CD4-positive, alpha-beta T cell (primary cell): ENCODE measurements around the gene SPTBN1. TPM values are rescaled to one million over a fixed set of nuclear protein-coding genes. Genes with fewer than 3 reads are reported as not detected.

ENCODE experiments used
- ATAC-seq: fragments of 200-7000 bp; cut with Tn5 transposase; one replicate; pipeline ENCODE4 v1.10.0; 2022; ENCODE audit warnings: mild to moderate bottlenecking; ENCODE audit not compliant: poor library complexity
- CTCF ChIA-PET: fragments of 350-600 bp; sonication (Branson Sonifier 250); formaldehyde crosslinking; loops from one replicate; lab custom pipeline; 2021; ENCODE audit warnings: antibody characterized with exemption, inconsistent platforms; lab: Charles Lee
- POLR2A ChIA-PET: fragments of 350-600 bp; sonication (Branson Sonifier 250); formaldehyde crosslinking; loops from one replicate; lab custom pipeline; 2021; ENCODE audit warnings: antibody characterized with exemption, inconsistent platforms; lab: Charles Lee
- DNase-seq, 14 experiments: peaks; one replicate each; pipeline ENCODE4 v3.0.0-alpha.2; 2013 to 2020; ENCODE audit warnings: mixed read lengths in 2 of 14
- H3K27ac ChIP-seq, 2 donors: one replicate each; pipeline versions ENCODE4 v1.5.1 to v1.7.0; 2013; ENCODE audit warnings: low read length in 2 of 2, low read depth in 1 of 2, mild to moderate bottlenecking in 1 of 2
- H3K27me3 ChIP-seq, 2 experiments: 1 replicate in 1 of 2; 2 replicates in 1 of 2; pipeline versions ENCODE4 v1.6.1 to v1.7.0; 2013; ENCODE audit warnings: low read length in 2 of 2, control low read depth in 1 of 2, mild to moderate bottlenecking in 1 of 2, moderate library complexity in 1 of 2; ENCODE audit not compliant: insufficient read depth in 2 of 2, control insufficient read depth in 1 of 2
- H3K36me3 ChIP-seq: one replicate; pipeline ENCODE4 v1.6.1; 2013; ENCODE audit warnings: low read length, control low read depth; ENCODE audit not compliant: insufficient read depth
- H3K4me1 ChIP-seq: one replicate; pipeline ENCODE4 v1.6.1; 2013; ENCODE audit warnings: low read length, control low read depth; ENCODE audit not compliant: insufficient read depth
- H3K4me3 ChIP-seq: one replicate; pipeline ENCODE4 v1.5.1; 2013; ENCODE audit warnings: mild to moderate bottlenecking, low read length, moderate library complexity
- H3K9me3 ChIP-seq, 2 experiments: 1 replicate in 1 of 2; 2 replicates in 1 of 2; pipeline versions ENCODE4 v1.6.1 to v1.7.0; 2013; ENCODE audit warnings: low read length in 2 of 2, mild to moderate bottlenecking in 2 of 2, control low read depth in 1 of 2, moderate library complexity in 1 of 2; ENCODE audit not compliant: control insufficient read depth in 1 of 2, insufficient read depth in 1 of 2
- H3K27ac Mint-ChIP-seq: one replicate; pipeline ENCODE4 v1.8.0; 2020; ENCODE audit warnings: mixed read lengths
- H3K27me3 Mint-ChIP-seq: one replicate; pipeline ENCODE4 v1.8.0; 2021; ENCODE audit warnings: mixed read lengths
- H3K36me3 Mint-ChIP-seq: one replicate; pipeline ENCODE4 v1.8.0; 2021; ENCODE audit warnings: low read depth, mixed read lengths
- H3K4me1 Mint-ChIP-seq: one replicate; pipeline ENCODE4 v1.8.0; 2021; ENCODE audit warnings: low read depth, mixed read lengths
- H3K4me3 Mint-ChIP-seq: one replicate; pipeline ENCODE4 v1.8.0; 2020; ENCODE audit warnings: mild to moderate bottlenecking, mixed read lengths
- H3K9me3 Mint-ChIP-seq: one replicate; pipeline ENCODE4 v1.8.0; 2020; ENCODE audit warnings: mixed read lengths
- intact Hi-C, 2 experiments: fragments of 100-400 bp; cut with DNase I in 1 of 2; cut with micrococcal nuclease in 1 of 2; formaldehyde crosslinking; loops; one replicate each; pipeline versions ENCODE4 v1.15.1 to v1.9.0; 2023 to 2025; cut with DNase I, micrococcal nuclease
- total RNA-seq, 174 experiments: library from RNA in 2 of 174; stranded (reverse) in 2 of 174; gene quantifications; one replicate each; pipeline ENCODE4 v1.2.3 and lab custom pipeline; 2021 to 2026
- TF ChIP-seq, protein P1 (sequence below): fragments of 200-600 bp; IDR thresholded peaks from one replicate; pipeline ENCODE4 v1.8.0; 2022; ENCODE audit warnings: antibody characterized with exemption, mild to moderate bottlenecking

The SPTBN1 gene
- total RNA-seq, 2 experiments from 2014 or later, result 156 to 166 TPM

DNA sequence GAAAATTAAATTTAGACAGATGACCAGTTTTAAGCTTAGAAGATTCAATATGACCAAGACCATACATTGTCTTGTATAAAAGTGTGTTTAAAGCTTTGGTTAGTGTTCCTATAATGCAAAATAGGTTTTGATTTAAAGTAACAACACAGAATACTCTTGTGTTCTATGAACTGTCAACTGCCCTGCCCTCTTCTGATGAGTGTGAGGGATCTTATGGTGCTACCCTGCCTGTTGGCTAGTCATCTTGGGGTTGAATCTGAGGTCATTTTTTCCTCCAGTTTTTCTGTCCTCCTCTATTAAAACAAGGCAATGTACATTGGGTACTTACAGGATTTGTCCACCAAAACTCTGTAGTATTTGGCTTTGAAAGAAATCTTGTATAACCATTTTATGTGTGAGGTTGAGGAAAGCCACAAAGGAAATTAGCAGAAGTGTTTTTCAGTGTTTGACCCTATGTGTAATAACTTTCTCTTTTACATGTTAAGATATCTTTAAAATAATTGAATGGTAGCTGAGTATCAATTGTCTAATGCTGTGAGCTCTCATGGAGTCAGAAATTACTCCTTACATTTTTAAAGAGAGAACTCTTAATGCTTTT is 129.1 kb downstream of the SPTBN1 start:
- Mint-ChIP-seq H3K27me3 (no peaks in the 10 kb centered on the region), H3K9me3 (no peaks in the 10 kb centered on the region), H3K4me1 (peaks cover 98% of the 10 kb centered on the region), H3K4me3 (peak overlapping the region; percentile 74), H3K36me3 (peaks cover 3% of the 10 kb centered on the region), H3K27ac (peak overlapping the region; percentile 96)
- POLR2A ChIA-PET, result interaction anchor here (1.0 to 3.9 kb wide), 8 partner anchors 9 to 26 kb away, joined by 3 to 25 read pairs (median 6); no protein-coding TSS in a partner anchor
- Histone ChIP-seq H3K27me3 (no peaks in the 10 kb centered on the region), H3K9me3 (no peaks in the 10 kb centered on the region), H3K4me3 (no peak overlapping the region), H3K27ac (peak overlapping the region; percentile 24 to 47), H3K4me1 (peaks cover 63% of the 10 kb centered on the region), H3K36me3 (peaks cover 6% of the 10 kb centered on the region)
- intact Hi-C loops, result no loop called here
- no peak for DNase-seq
- TF ChIP-seq, protein P1, sequence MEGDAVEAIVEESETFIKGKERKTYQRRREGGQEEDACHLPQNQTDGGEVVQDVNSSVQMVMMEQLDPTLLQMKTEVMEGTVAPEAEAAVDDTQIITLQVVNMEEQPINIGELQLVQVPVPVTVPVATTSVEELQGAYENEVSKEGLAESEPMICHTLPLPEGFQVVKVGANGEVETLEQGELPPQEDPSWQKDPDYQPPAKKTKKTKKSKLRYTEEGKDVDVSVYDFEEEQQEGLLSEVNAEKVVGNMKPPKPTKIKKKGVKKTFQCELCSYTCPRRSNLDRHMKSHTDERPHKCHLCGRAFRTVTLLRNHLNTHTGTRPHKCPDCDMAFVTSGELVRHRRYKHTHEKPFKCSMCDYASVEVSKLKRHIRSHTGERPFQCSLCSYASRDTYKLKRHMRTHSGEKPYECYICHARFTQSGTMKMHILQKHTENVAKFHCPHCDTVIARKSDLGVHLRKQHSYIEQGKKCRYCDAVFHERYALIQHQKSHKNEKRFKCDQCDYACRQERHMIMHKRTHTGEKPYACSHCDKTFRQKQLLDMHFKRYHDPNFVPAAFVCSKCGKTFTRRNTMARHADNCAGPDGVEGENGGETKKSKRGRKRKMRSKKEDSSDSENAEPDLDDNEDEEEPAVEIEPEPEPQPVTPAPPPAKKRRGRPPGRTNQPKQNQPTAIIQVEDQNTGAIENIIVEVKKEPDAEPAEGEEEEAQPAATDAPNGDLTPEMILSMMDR, result no peak
- ATAC-seq, result peak; percentile 17
- CTCF ChIA-PET, result interaction anchor here (1.2 kb wide), 1 partner anchor 62 kb away, joined by 5 read pairs; no protein-coding TSS in a partner anchor

DNA sequence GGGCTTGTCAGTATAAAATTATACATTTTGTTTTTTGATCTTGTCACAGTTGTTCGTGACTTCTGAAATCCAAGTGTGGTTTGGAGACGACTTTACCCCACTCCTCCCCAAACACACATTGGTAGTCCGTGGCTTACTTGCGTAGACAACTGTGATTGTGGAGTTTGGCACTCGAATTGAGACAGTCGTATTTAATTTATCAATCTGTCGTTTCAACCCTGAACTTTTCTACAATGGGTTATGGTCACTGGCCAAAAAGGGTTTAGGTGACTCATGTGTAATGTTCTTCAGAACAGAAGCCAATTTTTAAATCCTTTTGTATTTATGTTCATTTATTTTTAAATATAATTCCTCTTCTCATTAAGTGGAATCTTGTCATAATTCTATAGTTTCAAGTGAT is 129.9 kb downstream of the SPTBN1 start:
- H3K9me3 Mint-ChIP-seq, result no peaks in the 10 kb centered on the region
- intact Hi-C loops, result loop anchor here in 1 of 2 experiments (1.0 kb wide), 1 partner anchor 11 kb away; no protein-coding TSS in a partner anchor
- ChIA-PET CTCF (no interaction called here), POLR2A (interaction anchor here (0.9 to 3.9 kb wide), 10 partner anchors 8 to 27 kb away, joined by 3 to 25 read pairs (median 6); no protein-coding TSS in a partner anchor)
- H3K27me3 Mint-ChIP-seq, result no peaks in the 10 kb centered on the region
- H3K9me3 ChIP-seq, result no peaks in the 10 kb centered on the region
- peak; percentile 56 for ATAC-seq
- no peaks in the 10 kb centered on the region for H3K27me3 ChIP-seq
- peaks cover 100% of the 10 kb centered on the region for H3K4me1 Mint-ChIP-seq
- DNase-seq, result peak in 3 of 14 experiments; percentile 34 to 44 (median 43)
- H3K27ac Mint-ChIP-seq, result peak overlapping the region; percentile 96
- peaks cover 62% of the 10 kb centered on the region for H3K4me1 ChIP-seq
- H3K4me3 ChIP-seq, result no peak overlapping the region
- H3K36me3 ChIP-seq, result peaks cover 6% of the 10 kb centered on the region
- H3K27ac ChIP-seq, result no peak overlapping the region
- TF ChIP-seq, protein P1, result no peak
- H3K36me3 Mint-ChIP-seq, result peaks cover 3% of the 10 kb centered on the region
- peak overlapping the region; percentile 74 for H3K4me3 Mint-ChIP-seq

DNA sequence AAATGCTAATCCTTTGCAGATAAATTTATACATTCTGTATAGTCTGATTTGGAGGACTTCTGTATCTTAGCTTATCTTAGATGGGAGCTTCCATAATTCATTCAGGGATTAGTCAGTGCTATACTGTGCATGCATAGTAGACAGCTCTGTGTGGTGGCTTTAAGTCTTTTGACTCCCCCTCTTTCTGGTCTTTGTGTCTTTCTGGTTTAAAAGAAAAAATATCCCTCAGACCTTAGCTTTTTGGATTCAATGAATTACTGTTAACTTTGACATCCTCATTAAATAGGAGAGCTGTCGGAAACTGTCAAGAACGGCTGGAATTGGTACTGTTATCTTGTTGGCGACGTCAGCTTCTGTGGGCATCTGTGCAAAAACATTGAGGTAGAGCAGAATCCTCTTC is 130.4 kb downstream of the SPTBN1 start:
- H3K4me3 ChIP-seq, result no peak overlapping the region
- H3K4me1 ChIP-seq, result peaks cover 59% of the 10 kb centered on the region
- intact Hi-C loops, result loop anchor here in 1 of 2 experiments (1.0 kb wide), 1 partner anchor 11 kb away; no protein-coding TSS in a partner anchor
- H3K27me3 ChIP-seq, result no peaks in the 10 kb centered on the region
- peak overlapping the region; percentile 74 for H3K4me3 Mint-ChIP-seq
- H3K27ac ChIP-seq, result no peak overlapping the region
- H3K4me1 Mint-ChIP-seq, result peaks cover 100% of the 10 kb centered on the region
- ATAC-seq (no peak), DNase-seq (no peak)
- CTCF ChIA-PET, result no interaction called here
- H3K36me3 ChIP-seq, result peaks cover 6% of the 10 kb centered on the region
- POLR2A ChIA-PET, result interaction anchor here (0.9 to 3.9 kb wide), 7 partner anchors 10 to 27 kb away, joined by 4 to 25 read pairs (median 6); no protein-coding TSS in a partner anchor
- peaks cover 3% of the 10 kb centered on the region for H3K36me3 Mint-ChIP-seq
- peak overlapping the region; percentile 96 for H3K27ac Mint-ChIP-seq
- H3K27me3 Mint-ChIP-seq, result no peaks in the 10 kb centered on the region
- no peaks in the 10 kb centered on the region for H3K9me3 Mint-ChIP-seq
- no peaks in the 10 kb centered on the region for H3K9me3 ChIP-seq
- TF ChIP-seq, protein P1, result no peak
